ENCODE data around the gene MADD.

The MADD gene

GRCh38 chr11:47251751-47252150 lies 18.2 kb upstream of the MADD start:
- DNase-seq (ENCODE audit: low read depth in 2 of 2): no peak

GRCh38 chr11:47253660-47254059 lies 16.3 kb upstream of the MADD start:
- DNase-seq (ENCODE audit: low read depth in 2 of 2): no peak

- DNase-seq (ENCODE audit: low read depth in 2 of 2): no peak
Measured at GRCh38 chr11:47254386-47254785, 15.5 kb upstream of the MADD start.

GRCh38 chr11:47256374-47256773 lies 13.6 kb upstream of the MADD start:
- no peak for DNase-seq (ENCODE audit: low read depth in 2 of 2)

- DNase-seq (ENCODE audit: low read depth in 2 of 2): no peak
Measured at GRCh38 chr11:47257177-47257516, 12.8 kb upstream of the MADD start.

- DNase-seq (ENCODE audit: low read depth in 2 of 2): no peak
Measured at GRCh38 chr11:47257517-47258316, 12.2 kb upstream of the MADD start, which contains the start of gene NR1H3. Gene NR1H3, plus strand, starts transcription at chr11:47257996. Its CDS starts 1,221 bp downstream, at chr11:47259217.

GRCh38 chr11:47258317-47258902 lies 11.5 kb upstream of the MADD start:
- no peak for DNase-seq (ENCODE audit: low read depth in 2 of 2)

GRCh38 chr11:47259232-47259977 lies 10.5 kb upstream of the MADD start:
- DNase-seq (ENCODE audit: low read depth in 2 of 2): no peak

GRCh38 chr11:47260366-47260765 lies 9.6 kb upstream of the MADD start:
- no peak for DNase-seq (ENCODE audit: low read depth in 2 of 2)

- DNase-seq (ENCODE audit: low read depth in 2 of 2): no peak
Measured at GRCh38 chr11:47261291-47261800, 8.6 kb upstream of the MADD start.

GRCh38 chr11:47264119-47264518 lies 5.8 kb upstream of the MADD start:
- DNase-seq (ENCODE audit: low read depth in 2 of 2): no peak

- DNase-seq (ENCODE audit: low read depth in 2 of 2): no peak
Measured at GRCh38 chr11:47264521-47264920, 5.4 kb upstream of the MADD start.

GRCh38 chr11:47267876-47268275 lies 2.1 kb upstream of the MADD start:
- no peak for DNase-seq (ENCODE audit: low read depth in 2 of 2)

GRCh38 chr11:47268448-47269001 lies 1.4 kb upstream of the MADD start:
- no peak for DNase-seq (ENCODE audit: low read depth in 2 of 2)

- DNase-seq (ENCODE audit: low read depth in 2 of 2): peak; percentile 78 to 80
Measured at GRCh38 chr11:47269002-47269828, 718 bp upstream of the MADD start.

GRCh38 chr11:47270331-47271271 lies 668 bp downstream of the MADD start:
- no peak for DNase-seq (ENCODE audit: low read depth in 2 of 2)

GRCh38 chr11:47271328-47271727 lies 1.4 kb downstream of the MADD start:
- no peak for DNase-seq (ENCODE audit: low read depth in 2 of 2)

GRCh38 chr11:47271961-47272661 lies 2.2 kb downstream of the MADD start:
- DNase-seq (ENCODE audit: low read depth in 2 of 2): no peak

- no peak for DNase-seq (ENCODE audit: low read depth in 2 of 2)
Measured at GRCh38 chr11:47272706-47273105, 2.8 kb downstream of the MADD start.
